ENCODE results near the gene PSMG2. TPM values are rescaled to one million over a fixed set of nuclear protein-coding genes. Genes with fewer than 3 reads are reported as not detected.

PSMG2 gene
- total and polyA plus RNA-seq, 9 of the 15 experiments (the other 6 are each of a cell fraction or from before 2014, with no cell fraction given): 59.9 to 271 (median 111) TPM

GRCh38 chr18:12656938-12657683 lies 45.7 kb upstream of the PSMG2 start (continued):
- TF ChIP-seq KLF10 (CRISPR knock-in tag; IDR thresholded peaks at IDR 0.05) (no peak), ZEB2 (IDR thresholded peaks at IDR 0.05) (no peak), GATAD2B (IDR thresholded peaks at IDR 0.05; ENCODE audit: borderline replicate concordance) (no peak), POLR3A (IDR thresholded peaks at IDR 0.05; ENCODE audit: borderline replicate concordance, extremely low read depth, insufficient read depth, insufficient read length) (no peak), NR2C2 (CRISPR knock-in tag; IDR thresholded peaks at IDR 0.05) (no peak), NR2C2 (tag; IDR thresholded peaks at IDR 0.05) (peak; percentile 57; the same call in 1 of the 2 replicates), ZNF785 (CRISPR knock-in tag; IDR thresholded peaks at IDR 0.05) (no peak), ZNF639 (CRISPR knock-in tag; conservative IDR thresholded peaks at IDR 0.05 in 1 of 2, IDR thresholded peaks at IDR 0.05 in 1 of 2) (peak in 1 of 2 experiments; percentile 5; a peak in 1 of 4 replicates), TBL1XR1 (IDR thresholded peaks at IDR 0.05; ENCODE audit: low read length in 2 of 2) (no peak), PHB (CRISPR knock-in tag; IDR thresholded peaks at IDR 0.05) (no peak), SLC30A9 (CRISPR knock-in tag; IDR thresholded peaks at IDR 0.05) (no peak), ASH1L (IDR thresholded peaks at IDR 0.05; ENCODE audit: borderline replicate concordance, low read depth, partially characterized antibody) (no peak), ZNF253 (CRISPR knock-in tag; conservative IDR thresholded peaks at IDR 0.05) (no peak), MGA (IDR thresholded peaks at IDR 0.05) (peak; percentile 39; the same call in 1 of the 2 replicates), NRF1 (conservative IDR thresholded peaks at IDR 0.05 in 1 of 2, IDR thresholded peaks at IDR 0.05 in 1 of 2) (peak in 1 of 2 experiments; percentile 37; a peak in 2 of 4 replicates), HNRNPUL1 (IDR thresholded peaks at IDR 0.05; ENCODE audit: low read length) (no peak)

Data from K562 (cell line).